Fibroblast of pulmonary artery (primary cell): ENCODE data around the gene CATSPER3.
"Not testable (repeated sequence)": the region's sequence is repeated elsewhere in the genome, so short reads cannot be mapped to it uniquely, and the experiment has no call there.

Experiments
- DNase-seq: peaks from one replicate; pipeline ENCODE4 v3.0.0-alpha.2; 2010; ENCODE audit warnings: low read depth
- H3K4me3 ChIP-seq: replicated peaks from 2 replicates; pipeline ENCODE4 v1.5.1; 2011; ENCODE audit warnings: low read depth, mild to moderate bottlenecking, control low read depth, low read length, moderate library complexity
- TF ChIP-seq, protein P1 (sequence below): IDR thresholded peaks from 2 replicates; pipeline ENCODE4 v1.5.1; 2011; ENCODE audit warnings: mild to moderate bottlenecking, control low read depth, low read length, inconsistent platforms; ENCODE audit errors: missing control alignments

Gene CATSPER3

DNA sequence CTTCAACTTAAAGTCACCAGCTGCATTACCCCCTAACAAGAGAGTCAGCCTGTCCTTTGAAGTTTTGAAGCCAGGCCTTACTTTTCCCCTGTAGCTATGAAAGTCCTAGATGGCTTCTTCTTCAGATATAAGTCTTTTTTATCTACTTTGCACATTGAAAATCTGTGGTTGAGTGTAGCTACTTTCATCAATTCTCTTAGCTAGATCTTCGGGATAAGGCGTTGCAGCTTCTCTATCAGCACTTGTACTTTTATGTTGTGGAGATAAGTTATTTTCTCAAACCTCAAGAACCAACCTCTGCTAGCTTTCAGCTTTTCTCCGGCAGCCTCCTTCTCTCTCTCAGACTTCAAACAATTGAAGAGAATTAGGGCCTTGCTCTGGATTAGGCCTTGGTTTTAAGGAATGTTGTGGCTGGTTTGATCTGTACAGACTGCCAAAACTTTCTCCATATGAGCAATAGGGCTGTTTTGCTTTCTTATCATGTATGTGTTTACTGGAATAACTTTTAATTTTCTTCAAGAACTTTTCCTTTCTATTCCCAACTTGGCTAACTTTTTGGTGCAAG lies 21.6 kb downstream of the CATSPER3 start:
- TF ChIP-seq, protein P1, sequence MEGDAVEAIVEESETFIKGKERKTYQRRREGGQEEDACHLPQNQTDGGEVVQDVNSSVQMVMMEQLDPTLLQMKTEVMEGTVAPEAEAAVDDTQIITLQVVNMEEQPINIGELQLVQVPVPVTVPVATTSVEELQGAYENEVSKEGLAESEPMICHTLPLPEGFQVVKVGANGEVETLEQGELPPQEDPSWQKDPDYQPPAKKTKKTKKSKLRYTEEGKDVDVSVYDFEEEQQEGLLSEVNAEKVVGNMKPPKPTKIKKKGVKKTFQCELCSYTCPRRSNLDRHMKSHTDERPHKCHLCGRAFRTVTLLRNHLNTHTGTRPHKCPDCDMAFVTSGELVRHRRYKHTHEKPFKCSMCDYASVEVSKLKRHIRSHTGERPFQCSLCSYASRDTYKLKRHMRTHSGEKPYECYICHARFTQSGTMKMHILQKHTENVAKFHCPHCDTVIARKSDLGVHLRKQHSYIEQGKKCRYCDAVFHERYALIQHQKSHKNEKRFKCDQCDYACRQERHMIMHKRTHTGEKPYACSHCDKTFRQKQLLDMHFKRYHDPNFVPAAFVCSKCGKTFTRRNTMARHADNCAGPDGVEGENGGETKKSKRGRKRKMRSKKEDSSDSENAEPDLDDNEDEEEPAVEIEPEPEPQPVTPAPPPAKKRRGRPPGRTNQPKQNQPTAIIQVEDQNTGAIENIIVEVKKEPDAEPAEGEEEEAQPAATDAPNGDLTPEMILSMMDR = no peak
- peak; percentile 10 for DNase-seq
- H3K4me3 ChIP-seq = no peak overlapping the region

DNA sequence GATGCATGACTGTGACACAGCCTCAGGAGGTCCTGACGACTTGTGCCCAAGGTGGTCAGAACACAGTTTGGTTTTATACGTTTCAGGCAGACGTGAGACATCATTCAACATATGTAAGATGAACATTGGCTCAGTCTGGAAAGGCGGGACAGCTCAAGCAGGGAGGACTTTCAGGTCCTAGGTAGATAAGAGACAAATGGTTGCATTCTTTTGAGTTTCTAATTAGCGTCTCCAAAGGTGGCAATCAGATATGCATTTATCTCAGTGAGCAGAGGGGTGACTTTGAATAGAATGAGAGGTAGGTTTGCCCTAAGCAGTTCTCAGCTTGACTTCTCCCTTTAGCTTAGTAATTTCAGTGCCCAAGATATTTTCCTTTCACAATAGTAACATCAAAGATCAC lies 22.5 kb downstream of the CATSPER3 start:
- DNase-seq, H3K4me3 ChIP-seq: not testable (repeated sequence)

DNA sequence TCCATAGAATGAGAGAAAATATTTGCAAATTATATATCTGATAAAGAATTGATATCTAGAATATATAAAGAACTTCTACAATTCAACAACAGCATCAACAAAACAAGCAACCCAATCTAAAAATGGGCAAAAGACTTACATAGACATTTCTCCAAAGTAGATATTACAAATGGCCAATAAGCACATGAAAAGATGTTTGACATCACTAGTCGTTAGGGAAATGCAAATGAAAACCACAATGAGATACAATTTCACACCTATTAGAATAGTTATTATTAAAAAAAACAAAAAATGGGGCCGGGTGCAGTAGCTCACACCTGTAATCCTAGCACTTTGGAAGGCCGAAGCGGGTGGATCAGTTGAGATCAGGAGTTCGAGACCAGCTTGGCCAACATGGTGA lies 24.4 kb downstream of the CATSPER3 start:
- TF ChIP-seq, protein P1 = no peak
- DNase-seq = no peak
- no peak overlapping the region for H3K4me3 ChIP-seq

DNA sequence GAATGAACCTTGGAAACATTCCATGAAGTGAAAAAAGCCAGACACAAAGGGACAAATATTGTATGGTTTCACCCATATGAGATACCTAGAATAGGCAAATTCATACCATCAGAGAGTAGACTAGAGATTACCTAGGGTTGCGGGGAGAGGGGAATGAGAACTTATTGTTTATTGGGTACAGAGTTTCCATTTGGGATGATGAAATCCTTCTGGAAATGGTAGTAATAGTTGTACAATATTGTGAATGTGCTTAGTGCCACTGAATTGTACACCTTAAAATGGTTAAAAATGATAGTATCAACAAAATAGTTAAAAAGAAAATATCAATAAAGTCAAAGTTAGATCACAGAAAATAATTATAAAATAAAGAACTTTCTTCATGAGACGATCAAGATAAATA lies 25.5 kb downstream of the CATSPER3 start:
- no peak overlapping the region for H3K4me3 ChIP-seq
- DNase-seq = no peak
- TF ChIP-seq, protein P1 = no peak

DNA sequence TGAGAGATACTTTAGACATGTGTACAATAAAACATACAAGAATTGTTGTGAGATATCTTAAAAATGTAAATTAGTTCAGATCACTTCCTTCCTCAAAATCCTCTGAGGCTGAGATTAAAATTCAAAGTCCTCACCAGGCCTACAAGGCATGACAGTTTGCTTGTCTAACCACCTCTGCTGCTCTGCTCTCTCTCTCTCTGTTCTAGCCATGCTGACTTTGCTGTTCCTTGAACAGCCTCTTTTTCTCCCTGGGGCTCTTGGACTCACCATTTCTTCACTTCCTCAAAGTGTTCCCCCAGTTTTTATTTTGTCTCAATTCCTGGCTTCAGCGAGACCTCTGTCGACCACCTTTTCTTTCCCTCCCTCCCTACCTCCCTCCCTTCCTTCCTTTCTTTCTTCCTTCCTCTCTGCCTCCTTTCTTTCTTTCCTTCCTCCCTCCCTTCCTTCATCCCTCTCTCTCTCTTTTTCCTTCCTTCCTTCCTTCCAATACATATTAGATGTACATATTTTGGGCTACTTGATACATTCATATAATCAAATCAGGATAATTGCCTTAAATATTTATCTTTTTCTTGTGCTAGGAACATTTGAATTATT lies 27.0 kb downstream of the CATSPER3 start:
- no peak overlapping the region for H3K4me3 ChIP-seq
- DNase-seq = no peak
- TF ChIP-seq, protein P1 = no peak

DNA sequence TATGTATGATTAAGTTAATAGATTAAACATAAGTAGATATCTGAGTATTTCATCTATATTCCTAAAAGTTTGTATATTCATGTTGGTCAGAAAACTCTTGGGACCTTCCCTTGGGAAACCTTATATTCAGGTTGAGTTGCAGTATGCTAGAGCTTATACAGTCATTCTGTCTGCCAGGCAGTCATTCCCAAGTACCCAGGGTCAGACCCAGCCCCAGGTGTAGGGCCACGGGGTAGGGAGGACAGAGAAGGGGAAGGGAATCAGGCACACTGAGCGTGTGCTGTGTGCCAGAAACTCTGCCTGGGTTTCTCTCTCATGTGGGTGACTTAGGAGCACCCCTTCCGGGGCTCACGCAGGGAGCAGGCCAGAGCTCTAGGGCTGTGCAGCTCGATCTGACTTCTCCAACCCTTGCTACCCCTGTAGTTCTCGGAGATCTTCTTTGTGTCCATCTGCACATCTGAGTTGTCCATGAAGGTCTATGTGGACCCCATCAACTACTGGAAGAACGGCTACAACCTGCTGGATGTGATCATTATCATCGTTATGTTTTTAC lies 28.2 kb downstream of the CATSPER3 start:
- TF ChIP-seq, protein P1 = no peak

DNA sequence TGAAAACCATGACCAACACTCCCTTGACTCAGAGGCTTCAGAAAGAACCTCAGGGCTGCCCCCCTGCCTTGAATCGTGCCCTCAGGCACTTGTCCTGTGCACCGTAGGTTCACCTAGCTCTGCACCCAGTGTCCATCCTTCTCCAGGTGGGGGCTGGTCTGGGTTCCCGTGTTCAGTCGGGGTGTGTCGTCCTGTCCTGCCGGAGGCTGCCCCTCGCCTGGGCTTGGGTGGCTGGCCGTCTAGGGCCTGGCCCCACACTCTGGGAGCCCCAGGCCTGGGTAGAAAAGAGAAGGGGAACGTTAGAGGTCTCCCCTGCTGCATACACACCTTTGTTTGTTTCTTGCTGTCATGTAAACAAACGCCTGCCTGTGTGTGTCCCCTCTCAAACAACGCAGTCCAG lies 29.3 kb downstream of the CATSPER3 start:
- TF ChIP-seq, protein P1 = no peak
- no peak for DNase-seq
- H3K4me3 ChIP-seq = no peak overlapping the region

More for the DNA sequence above, 28.2 kb downstream of the CATSPER3 start:
- DNase-seq = no peak
- no peak overlapping the region for H3K4me3 ChIP-seq

DNA sequence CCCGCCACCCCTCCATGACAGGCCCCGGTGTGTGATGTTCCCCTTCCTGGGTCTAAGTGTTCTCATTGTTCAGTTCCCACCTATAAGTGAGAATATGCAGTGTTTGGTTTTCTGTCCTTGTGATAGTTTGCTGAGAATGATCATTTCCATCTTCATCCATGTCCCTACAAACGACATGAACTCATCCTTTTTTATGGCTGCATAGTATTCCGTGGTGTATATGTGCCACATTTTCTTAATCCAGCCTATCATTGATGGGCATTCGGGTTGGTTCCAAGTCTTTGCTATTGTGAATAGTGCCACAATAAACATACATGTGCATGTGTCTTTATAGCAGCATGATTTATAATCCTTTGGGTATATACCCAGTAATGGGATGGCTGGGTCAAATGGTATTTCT lies 30.4 kb downstream of the CATSPER3 start:
- not testable (repeated sequence) for H3K4me3 ChIP-seq, DNase-seq
